K562 (cell line): ENCODE results near the gene FCHSD1. TPM values are rescaled to one million over a fixed set of nuclear protein-coding genes. Genes with fewer than 3 reads are reported as not detected.

Experiments
- CLOCK ChIP-seq: fragments of 250-450 bp; sonication (Bioruptor Pico); IDR thresholded peaks from 2 replicates; pipeline ENCODE4 v1.4.0; 2020; ENCODE audit warnings: mild to moderate bottlenecking, moderate library complexity, borderline replicate concordance
- CTCF ChIP-seq, 3 experiments: IDR thresholded peaks in 2 of 3; conservative IDR thresholded peaks in 1 of 3; 2 replicates each; pipeline ENCODE4 v1.5.1; 2011 to 2012; ENCODE audit warnings: low read length in 3 of 3, mild to moderate bottlenecking in 3 of 3, control low read depth in 2 of 3, improper control_type of control experiment in 1 of 3, inconsistent platforms in 1 of 3, low read depth in 1 of 3, mixed read lengths in 1 of 3, moderate library complexity in 1 of 3; ENCODE audit not compliant: insufficient read depth in 2 of 3
- FOS ChIP-seq: IDR thresholded peaks from 3 replicates; pipeline ENCODE4 v1.6.1; 2011; ENCODE audit not compliant: insufficient read length; ENCODE audit errors: extremely low read depth
- FOXK1 ChIP-seq: sonication (generic); formaldehyde crosslinking; IDR thresholded peaks from 2 replicates; pipeline ENCODE4 v1.8.0; 2022; ENCODE audit warnings: missing genetic modification reagents, mild to moderate bottlenecking, borderline replicate concordance
- HCFC1 ChIP-seq: IDR thresholded peaks from 2 replicates; pipeline ENCODE4 v1.6.1; 2012; ENCODE audit warnings: low read depth, low read length, improper control_type of control experiment
- ILF3 ChIP-seq: fragments of 450-650 bp; IDR thresholded peaks from 2 replicates; pipeline ENCODE4 v1.6.1; 2018; ENCODE audit warnings: antibody characterized with exemption, mild to moderate bottlenecking, moderate library complexity, borderline replicate concordance
- MYC ChIP-seq, 2 experiments: fragments of 250-450 bp in 1 of 2; sonication (Bioruptor Pico) in 1 of 2; IDR thresholded peaks; 2 replicates each; pipeline versions ENCODE4 v1.5.1 to v1.6.1; 2012 to 2021; ENCODE audit warnings: low read depth in 2 of 2, borderline replicate concordance in 1 of 2, improper control_type of control experiment in 1 of 2, low read length in 1 of 2, mild to moderate bottlenecking in 1 of 2, moderate library complexity in 1 of 2
- NONO ChIP-seq, 2 experiments: fragments of 200-400 bp in 1 of 2; fragments of 450-650 bp in 1 of 2; formaldehyde crosslinking in 1 of 2; IDR thresholded peaks; 2 replicates each; pipeline ENCODE4 v1.6.1; 2017; ENCODE audit warnings: low read depth in 2 of 2, mild to moderate bottlenecking in 2 of 2, moderate library complexity in 2 of 2, low read length in 1 of 2
- PML ChIP-seq: IDR thresholded peaks from 2 replicates; pipeline ENCODE4 v1.6.1; 2012; ENCODE audit warnings: low read length, inconsistent platforms
- POLR3G ChIP-seq: IDR thresholded peaks from 2 replicates; pipeline ENCODE4 v1.6.1; 2011; ENCODE audit not compliant: insufficient read length, insufficient replicate concordance; ENCODE audit errors: extremely low read depth
- PTTG1 ChIP-seq: fragments of 450-650 bp; IDR thresholded peaks from 2 replicates; pipeline ENCODE4 v1.6.1; 2016; ENCODE audit warnings: low read depth, mild to moderate bottlenecking, missing genetic modification characterization, missing compliant biosample characterization
- PYGO2 ChIP-seq: fragments of 450-650 bp; IDR thresholded peaks from 2 replicates; pipeline ENCODE4 v1.6.1; 2016; ENCODE audit warnings: mild to moderate bottlenecking, missing genetic modification characterization, moderate library complexity, missing compliant biosample characterization
- SUPT5H ChIP-seq: fragments of 450-650 bp; IDR thresholded peaks from 2 replicates; pipeline ENCODE4 v1.6.1; 2016
- ZBTB11 ChIP-seq, 3 experiments: fragments of 200-800 bp in 1 of 3; fragments of 250-450 bp in 1 of 3; fragments of 450-650 bp in 1 of 3; sonication (Bioruptor Pico) in 1 of 3; sonication (Bioruptor generic) in 1 of 3; formaldehyde crosslinking in 1 of 3; IDR thresholded peaks; 2 replicates each; pipeline versions ENCODE4 v1.6.1 to v1.8.0; 2016 to 2022; ENCODE audit warnings: mild to moderate bottlenecking in 2 of 3, missing genetic modification characterization in 2 of 3, missing compliant biosample characterization in 1 of 3, moderate library complexity in 1 of 3
- ZNF217 ChIP-seq: sonication (generic); formaldehyde crosslinking; IDR thresholded peaks from 2 replicates; pipeline ENCODE4 v1.8.0; 2022; ENCODE audit warnings: mild to moderate bottlenecking, missing genetic modification reagents
- ZNF41 ChIP-seq: fragments of 250-450 bp; sonication (Bioruptor Pico); conservative IDR thresholded peaks from 2 replicates; pipeline ENCODE4 v1.4.0; 2020; ENCODE audit warnings: mild to moderate bottlenecking
- ZNF79 ChIP-seq: fragments of 250-450 bp; sonication (Bioruptor Pico); IDR thresholded peaks from 2 replicates; pipeline ENCODE4 v1.4.0; 2020; ENCODE audit warnings: low read depth, mild to moderate bottlenecking, moderate library complexity
- polyA plus RNA-seq, 8 experiments: library from polyadenylated mRNA; depleted of rRNA in 4 of 8; stranded (reverse) in 5 of 8; unstranded in 3 of 8; fragments of >200 nt; fragmentation: Nextera tagmentation in 2 of 8; fragmentation: Illumina TruSeq in 1 of 8; extraction: Ambion mirVana in 2 of 8; extraction: Trizol in 1 of 8; gene quantifications; 2 replicates each; pipeline versions ENCODE4 v1.2.1 to v1.2.3, GENCODE V29; 2011 to 2014; ENCODE audit warnings: inconsistent platforms in 1 of 8, missing spikeins in 1 of 8
- total RNA-seq, 7 experiments: library from RNA; depleted of rRNA in 6 of 7; stranded (reverse); fragments of >200 nt in 6 of 7; fragmentation: Illumina TruSeq in 2 of 7; extraction: Trizol in 2 of 7; gene quantifications; 2 replicates each; pipeline versions ENCODE4 v1.2.1 to v1.2.3, GENCODE V29; 2011 to 2021; ENCODE audit warnings: low replicate concordance in 1 of 7

Gene FCHSD1
- total and polyA plus RNA-seq, 9 of the 15 experiments (the other 6 are each of a cell fraction or from before 2014, with no cell fraction given) = 0.35 to 37.5 (median 13.6) TPM

- TF ChIP-seq ZNF217 (CRISPR knock-in tag) (no peak), PML (no peak), ZNF41 (CRISPR knock-in tag) (no peak), ILF3 (no peak), SUPT5H (peak; percentile 57), HCFC1 (peak; percentile 46; the same call in 1 of the 2 replicates), PTTG1 (no peak), NONO (IDR thresholded peaks at IDR 0.05; ENCODE audit: low read depth in 2 of 2, low read length in 1 of 2) (no peak), ZNF79 (CRISPR knock-in tag) (no peak), POLR3G (no peak), FOS (no peak), PYGO2 (tag) (no peak), MYC (IDR thresholded peaks at IDR 0.05; ENCODE audit: low read depth, low read length) (0 out of 2 replicates have a peak, but pooled peaks have one; percentile 23), MYC (CRISPR knock-in tag; IDR thresholded peaks at IDR 0.05; ENCODE audit: borderline replicate concordance, low read depth) (no peak), CLOCK (CRISPR knock-in tag) (no peak), CTCF (IDR thresholded peaks at IDR 0.05 in 2 of 3, conservative IDR thresholded peaks at IDR 0.05 in 1 of 3; ENCODE audit: insufficient read depth in 2 of 3, low read depth in 1 of 3, low read length in 3 of 3) (no peak), ZBTB11 (CRISPR knock-in tag; IDR thresholded peaks at IDR 0.05) (peak; percentile 71 to 98 (median 95)), FOXK1 (no peak)
Observed at GRCh38 chr5:141618030-141618803, 33.0 kb downstream of the FCHSD1 start (continued).
